ENCODE results near the gene BCL2L15.

Gene BCL2L15

DNA sequence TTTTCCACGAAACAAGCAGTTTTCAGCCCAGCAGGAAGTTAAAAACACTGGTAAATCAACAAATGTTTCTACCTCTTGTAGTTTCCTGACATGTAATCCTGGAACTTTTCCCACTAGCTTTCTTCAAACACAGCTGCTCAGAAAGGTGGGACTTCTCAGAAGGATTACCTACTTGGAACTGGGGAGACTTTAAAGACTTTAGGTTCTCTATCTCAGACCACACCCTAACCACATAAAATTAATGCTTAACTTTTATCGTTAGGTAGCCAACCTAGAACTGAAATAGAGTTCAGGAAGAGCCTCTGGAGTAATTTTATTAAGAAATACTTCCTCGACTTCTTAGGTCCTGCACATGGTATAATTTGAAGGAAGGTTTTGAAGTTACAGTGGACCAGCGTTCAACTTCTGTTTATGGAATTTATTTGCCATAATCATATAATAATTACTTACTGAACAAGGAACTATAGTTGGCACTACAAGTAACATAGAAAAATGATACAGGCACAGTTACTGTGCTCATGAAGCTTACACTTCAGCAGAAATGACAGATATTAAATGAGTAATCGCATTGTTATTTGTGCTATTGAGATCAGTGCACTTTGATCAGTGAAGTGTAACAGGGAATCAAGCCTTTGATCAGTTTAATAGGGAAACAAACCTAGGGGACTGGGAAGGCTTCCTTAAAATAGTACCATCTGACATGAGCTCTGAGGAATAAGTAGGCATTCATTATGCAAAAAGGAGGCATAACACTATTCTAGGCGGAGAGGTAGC lies at the start of gene BCL2L15:
Gene BCL2L15 (minus strand): TSS at position 180 of the 774 bp plus-strand sequence. CDS start 206 bp downstream, outside the sequence.
- DNase-seq (ENCODE audit: low read depth): no peak

- DNase-seq (ENCODE audit: low read depth): no peak
These were observed 49.8 kb upstream of the BCL2L15 start for GRCh38 chr1:113937146-113937545.

GRCh38 chr1:113935970-113936369 lies 48.6 kb upstream of the BCL2L15 start:
- no peak for DNase-seq (ENCODE audit: low read depth)

DNA sequence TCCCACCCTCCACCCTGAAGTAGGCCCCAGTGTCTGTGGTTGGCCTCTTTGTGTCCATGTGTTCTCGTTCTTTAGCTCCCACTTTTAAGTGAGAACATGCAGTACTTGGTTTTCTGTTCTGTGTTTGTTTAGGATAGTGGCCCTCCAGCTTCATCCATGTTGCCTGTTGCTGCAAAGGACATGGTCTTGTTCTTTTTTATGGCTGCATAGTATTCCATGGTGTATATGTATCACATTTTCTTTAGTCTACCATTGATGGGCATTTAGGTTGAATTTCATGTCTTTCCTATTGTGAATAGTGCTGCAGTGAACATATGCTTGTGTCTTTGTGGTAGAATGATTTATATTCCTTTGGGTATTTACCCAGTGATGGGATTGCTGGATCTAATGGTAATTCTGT lies 47.8 kb upstream of the BCL2L15 start:
- no peak for DNase-seq (ENCODE audit: low read depth)

DNA sequence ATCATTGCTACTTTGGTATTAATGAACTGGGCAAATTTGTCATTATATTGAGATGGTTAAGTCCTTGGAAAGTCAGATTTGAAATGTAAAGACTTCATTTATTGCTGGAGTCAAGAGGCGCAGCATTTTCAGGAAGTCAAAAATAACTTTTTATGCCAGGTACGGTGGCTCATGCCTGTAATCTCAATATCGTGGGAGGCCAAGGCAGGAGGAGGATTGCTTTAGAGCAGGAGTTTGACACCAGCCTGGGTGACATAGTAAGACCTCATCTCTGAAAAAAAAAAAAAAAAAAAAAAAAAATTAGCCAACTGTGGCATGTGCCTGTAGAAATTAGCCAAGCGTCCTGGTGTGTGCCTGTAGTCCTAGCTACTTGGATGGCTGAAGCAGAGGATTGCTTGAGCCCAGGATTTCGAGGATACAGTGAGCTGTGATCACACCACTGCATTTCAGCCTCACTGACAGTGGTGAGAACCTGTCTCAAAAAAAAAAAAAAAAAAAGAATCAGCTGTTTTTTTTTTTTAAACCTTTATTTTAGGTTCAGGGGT lies 47.2 kb upstream of the BCL2L15 start:
- DNase-seq (ENCODE audit: low read depth): no peak

- no peak for DNase-seq (ENCODE audit: low read depth)
These were observed 46.6 kb upstream of the BCL2L15 start for GRCh38 chr1:113934006-113934405.

GRCh38 chr1:113931451-113931851 lies 44.1 kb upstream of the BCL2L15 start:
- no peak for DNase-seq (ENCODE audit: low read depth)

DNA sequence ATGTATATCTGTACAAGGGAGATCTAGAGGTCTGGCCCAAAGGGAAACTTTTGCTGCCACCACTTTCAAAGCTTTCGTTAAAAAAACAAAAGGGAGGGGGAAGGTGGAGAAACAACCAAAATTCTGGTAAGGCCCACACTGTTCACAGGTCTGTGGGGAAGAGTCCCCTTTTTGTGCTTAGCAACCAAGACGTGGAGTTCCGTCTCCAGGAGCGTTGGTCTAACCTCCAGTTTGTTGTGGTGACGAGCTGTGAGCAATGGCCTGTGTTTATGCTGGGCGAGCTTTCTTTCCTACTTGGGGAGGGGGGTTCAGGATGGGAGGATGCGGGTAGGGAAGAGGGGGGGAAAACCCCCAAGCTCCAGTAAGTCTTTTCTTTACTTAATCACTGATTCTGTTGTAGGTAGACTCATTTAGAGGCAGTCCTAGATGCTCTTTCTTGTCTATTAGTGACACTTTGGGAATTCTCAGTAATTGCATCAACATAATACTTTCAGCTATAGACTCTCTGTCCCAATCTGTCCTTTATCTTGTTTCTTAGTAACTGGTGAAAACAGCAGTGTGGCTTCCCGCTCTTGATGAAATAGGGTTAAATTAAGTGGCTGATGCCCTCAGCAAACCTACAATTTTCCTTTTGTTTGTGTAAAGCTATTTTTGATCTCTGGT lies 43.2 kb upstream of the BCL2L15 start:
- no peak for DNase-seq (ENCODE audit: low read depth)

DNA sequence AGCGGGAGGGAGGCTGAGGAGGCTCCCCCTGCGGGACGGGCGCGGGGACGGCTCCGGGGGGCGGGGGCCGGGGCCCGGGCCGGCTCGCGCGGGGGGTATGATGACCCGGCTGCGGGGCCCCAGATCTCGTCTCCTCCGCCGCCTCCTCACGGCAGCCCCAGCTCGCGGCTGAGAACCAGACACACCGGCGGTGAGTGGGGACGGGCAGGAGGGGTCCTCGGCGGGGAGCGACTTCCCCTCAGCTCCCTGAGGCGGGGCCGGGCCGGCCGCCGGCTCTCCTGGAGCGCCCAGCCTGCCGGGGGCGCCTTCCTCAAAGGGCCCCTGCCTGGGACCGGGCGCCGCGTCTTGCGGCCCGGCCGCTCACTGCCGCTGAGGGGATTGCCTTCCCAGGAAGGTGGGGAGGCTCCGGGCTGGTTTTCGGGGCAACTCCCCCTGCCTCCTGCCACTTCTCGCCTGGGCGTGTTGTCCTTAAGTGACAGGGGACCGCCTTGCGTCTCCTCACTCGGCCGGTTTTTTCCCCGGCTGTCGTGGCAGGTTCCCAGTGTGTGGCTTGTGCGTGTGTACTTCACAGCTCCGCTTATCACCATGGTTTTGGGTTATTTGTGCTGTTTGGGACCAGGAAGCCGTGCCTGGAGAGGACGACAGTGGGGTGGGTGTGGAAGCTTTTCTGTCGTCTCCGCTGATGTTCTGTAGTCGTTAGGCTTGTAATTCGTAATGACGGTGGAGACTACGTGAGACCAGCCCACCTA lies 42.5 kb upstream of the BCL2L15 start:
- no peak for DNase-seq (ENCODE audit: low read depth)

- DNase-seq (ENCODE audit: low read depth): peak; percentile 57
These were observed 41.8 kb upstream of the BCL2L15 start, which contains the start of gene HIPK1 for GRCh38 chr1:113928941-113929749. HIPK1 (plus strand) TSS chr1:113929324.

GRCh38 chr1:113928187-113928930 lies 41.0 kb upstream of the BCL2L15 start:
- no peak for DNase-seq (ENCODE audit: low read depth)

GRCh38 chr1:113924473-113924872 lies 37.1 kb upstream of the BCL2L15 start:
- DNase-seq (ENCODE audit: low read depth): no peak

DNA sequence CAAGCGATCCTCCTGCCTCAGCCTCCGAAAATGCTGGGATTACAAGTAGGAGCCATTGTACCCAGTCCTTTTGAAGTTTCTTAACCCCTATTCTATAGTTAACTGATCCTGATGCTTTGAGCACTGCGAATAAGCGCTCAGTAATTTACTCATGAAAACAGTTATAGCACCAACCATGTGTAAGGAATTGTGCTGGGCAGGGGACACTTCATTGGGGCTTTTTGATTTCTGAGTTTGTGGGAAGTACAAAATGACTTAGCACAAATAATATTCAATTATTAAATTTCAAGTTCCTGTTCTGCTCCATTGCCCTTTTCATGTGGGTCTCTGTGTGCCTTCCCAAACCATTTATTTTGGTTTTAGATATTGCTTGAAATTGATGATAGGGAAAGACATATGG lies 35.6 kb upstream of the BCL2L15 start:
- no peak for DNase-seq (ENCODE audit: low read depth)

- no peak for DNase-seq (ENCODE audit: low read depth)
These were observed 30.9 kb upstream of the BCL2L15 start for GRCh38 chr1:113918243-113918642.

GRCh38 chr1:113917400-113918082 lies 30.2 kb upstream of the BCL2L15 start:
- DNase-seq (ENCODE audit: low read depth): no peak

GRCh38 chr1:113916974-113917373 lies 29.6 kb upstream of the BCL2L15 start:
- no peak for DNase-seq (ENCODE audit: low read depth)

- DNase-seq (ENCODE audit: low read depth): peak; percentile 91
These were observed 26.7 kb upstream of the BCL2L15 start for GRCh38 chr1:113913887-113914664.

DNA sequence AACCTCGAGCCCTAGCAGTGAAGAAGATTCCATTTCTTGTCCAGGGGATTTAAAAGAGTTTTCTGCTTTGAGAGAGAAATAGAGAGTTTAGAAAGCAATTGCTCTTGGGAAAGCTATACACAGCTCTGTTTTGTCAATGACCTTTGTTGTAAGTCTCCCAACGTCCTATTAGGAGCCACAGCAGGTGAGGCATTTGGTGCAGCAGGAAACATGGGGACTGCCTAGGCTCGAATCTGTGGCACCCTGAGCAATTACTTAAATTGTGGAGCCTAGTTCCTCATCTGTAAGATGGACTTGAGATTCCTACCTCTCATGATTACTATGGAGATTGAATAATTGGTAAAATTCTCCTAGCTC lies 25.9 kb upstream of the BCL2L15 start:
- no peak for DNase-seq (ENCODE audit: low read depth)

- DNase-seq (ENCODE audit: low read depth): no peak
These were observed 25.4 kb upstream of the BCL2L15 start for GRCh38 chr1:113912594-113913311.
